Gastrocnemius medialis (tissue), 4 donors: ENCODE data around the gene CCDC39.

Experiments
- POLR2A ChIP-seq, 2 donors: fragments of 450-650 bp; IDR thresholded peaks; one replicate each; pipeline ENCODE4 v1.6.1; 2017; ENCODE audit warnings: antibody characterized with exemption in 2 of 2, mild to moderate bottlenecking in 2 of 2, moderate library complexity in 2 of 2
- TF ChIP-seq, protein P1 (sequence below), 5 experiments: fragments of 450-650 bp in 3 of 5; fragments of 200-600 bp in 2 of 5; sonication (generic) in 2 of 5; IDR thresholded peaks in 4 of 5; conservative IDR thresholded peaks in 1 of 5; 1 replicate in 4 of 5; 2 replicates in 1 of 5; pipeline ENCODE4 v1.5.1; 2016 to 2019; ENCODE audit warnings: antibody characterized with exemption in 5 of 5, mild to moderate bottlenecking in 3 of 5, moderate library complexity in 3 of 5

DNA sequence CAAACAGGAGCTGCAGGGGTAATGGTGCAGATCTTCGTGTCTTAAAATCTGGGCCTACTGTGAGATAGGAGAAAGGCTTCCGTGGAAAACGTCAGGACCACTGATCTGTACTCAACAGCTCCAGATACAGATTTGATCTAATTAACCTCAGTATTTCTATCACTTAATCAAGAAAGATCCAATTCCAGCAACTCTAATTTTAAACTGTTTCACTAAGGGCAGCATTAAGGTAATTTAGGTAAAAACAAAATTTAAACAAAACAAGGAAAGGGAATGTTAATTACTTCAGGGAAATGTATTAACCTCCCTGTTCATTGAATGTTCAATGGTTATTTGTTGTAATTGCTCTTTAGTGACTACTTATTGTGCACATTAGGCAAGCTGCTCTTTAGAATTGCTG is 103.7 kb downstream of the CCDC39 start:
- TF ChIP-seq, protein P1, sequence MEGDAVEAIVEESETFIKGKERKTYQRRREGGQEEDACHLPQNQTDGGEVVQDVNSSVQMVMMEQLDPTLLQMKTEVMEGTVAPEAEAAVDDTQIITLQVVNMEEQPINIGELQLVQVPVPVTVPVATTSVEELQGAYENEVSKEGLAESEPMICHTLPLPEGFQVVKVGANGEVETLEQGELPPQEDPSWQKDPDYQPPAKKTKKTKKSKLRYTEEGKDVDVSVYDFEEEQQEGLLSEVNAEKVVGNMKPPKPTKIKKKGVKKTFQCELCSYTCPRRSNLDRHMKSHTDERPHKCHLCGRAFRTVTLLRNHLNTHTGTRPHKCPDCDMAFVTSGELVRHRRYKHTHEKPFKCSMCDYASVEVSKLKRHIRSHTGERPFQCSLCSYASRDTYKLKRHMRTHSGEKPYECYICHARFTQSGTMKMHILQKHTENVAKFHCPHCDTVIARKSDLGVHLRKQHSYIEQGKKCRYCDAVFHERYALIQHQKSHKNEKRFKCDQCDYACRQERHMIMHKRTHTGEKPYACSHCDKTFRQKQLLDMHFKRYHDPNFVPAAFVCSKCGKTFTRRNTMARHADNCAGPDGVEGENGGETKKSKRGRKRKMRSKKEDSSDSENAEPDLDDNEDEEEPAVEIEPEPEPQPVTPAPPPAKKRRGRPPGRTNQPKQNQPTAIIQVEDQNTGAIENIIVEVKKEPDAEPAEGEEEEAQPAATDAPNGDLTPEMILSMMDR (IDR thresholded peaks at IDR 0.05 in 4 of 5, conservative IDR thresholded peaks at IDR 0.05 in 1 of 5) = no peak
- TF ChIP-seq POLR2A (IDR thresholded peaks at IDR 0.05) = no peak
